ENCODE measurements around the gene KSR1.
"Not testable (repeated sequence)": the region's sequence is repeated elsewhere in the genome, so short reads cannot be mapped to it uniquely, and the experiment has no call there.

GRCh38 chr17:27632766-27633165 lies 176.5 kb downstream of the KSR1 start:
- TF ChIP-seq BCLAF1 (IDR thresholded peaks at IDR 0.05); KLF5 (IDR thresholded peaks at IDR 0.05; ENCODE audit: partially characterized antibody); MAX (IDR thresholded peaks at IDR 0.05; ENCODE audit: low read depth, low read length); CTCF (IDR thresholded peaks at IDR 0.05 in 2 of 3, conservative IDR thresholded peaks at IDR 0.05 in 1 of 3; ENCODE audit: control insufficient read depth in 2 of 3, extremely low read depth in 1 of 3, insufficient read depth in 1 of 3, low read depth in 3 of 3, low read length in 3 of 3); CEBPB (IDR thresholded peaks at IDR 0.05; ENCODE audit: borderline replicate concordance in 1 of 2, low read depth in 2 of 2, low read length in 2 of 2); MXI1 (IDR thresholded peaks at IDR 0.05; ENCODE audit: low read depth, low read length); GABPA (IDR thresholded peaks at IDR 0.05; ENCODE audit: low read depth); POLR2AphosphoS5 (IDR thresholded peaks at IDR 0.05; ENCODE audit: low read length); PRDM15 (CRISPR knock-in tag; IDR thresholded peaks at IDR 0.05); ZNF274 (IDR thresholded peaks at IDR 0.05; ENCODE audit: insufficient read depth, insufficient read length): not testable (repeated sequence)

All from GM12878 (cell line).